SK-N-SH treated with all-trans-retinoic acid at 6 μM for 48 hours (cell line): ENCODE measurements around the gene RNF157.

Experiments used
- ATAC-seq: fragments of 200-7000 bp; cut with Tn5 transposase; 3 replicates; pipeline ENCODE4 v1.9.1; 2020; ENCODE audit warnings: mild to moderate bottlenecking, moderate library complexity
- ARNTL ChIP-seq: fragments of 450-650 bp; formaldehyde crosslinking; IDR thresholded peaks from 2 replicates; pipeline ENCODE4 v1.5.0; 2020; ENCODE audit warnings: low read depth, mild to moderate bottlenecking, moderate library complexity, borderline replicate concordance
- BACH2 ChIP-seq: fragments of 250-450 bp; sonication (Bioruptor Pico); IDR thresholded peaks from 2 replicates; pipeline ENCODE4 v1.9.0; 2021; ENCODE audit warnings: mild to moderate bottlenecking, borderline replicate concordance
- CREB5 ChIP-seq: fragments of 250-450 bp; sonication (Bioruptor Pico); IDR thresholded peaks from 2 replicates; pipeline ENCODE4 v1.5.1; 2020; ENCODE audit warnings: low read depth, mild to moderate bottlenecking, moderate library complexity
- CSDC2 ChIP-seq: fragments of 250-450 bp; sonication (Bioruptor Pico); IDR thresholded peaks from 2 replicates; pipeline ENCODE4 v1.5.0; 2020; ENCODE audit warnings: mild to moderate bottlenecking, moderate library complexity
- CSRNP3 ChIP-seq: fragments of 250-450 bp; sonication (Bioruptor Pico); IDR thresholded peaks from 2 replicates; pipeline ENCODE4 v1.5.1; 2021; ENCODE audit warnings: mild to moderate bottlenecking, moderate library complexity
- ESRRG ChIP-seq: fragments of 250-450 bp; sonication (Bioruptor Pico); IDR thresholded peaks from 2 replicates; pipeline ENCODE4 v1.6.1; 2021; ENCODE audit warnings: mild to moderate bottlenecking
- GLIS3 ChIP-seq: fragments of 250-450 bp; sonication (Bioruptor Pico); IDR thresholded peaks from 2 replicates; pipeline ENCODE4 v1.5.0; 2020; ENCODE audit warnings: mild to moderate bottlenecking, moderate library complexity
- ISL1 ChIP-seq: fragments of 250-450 bp; sonication (Bioruptor Pico); IDR thresholded peaks from 2 replicates; pipeline ENCODE4 v2.1.2; 2022; ENCODE audit warnings: mild to moderate bottlenecking, moderate library complexity
- PATZ1 ChIP-seq: fragments of 250-450 bp; sonication (Bioruptor Pico); IDR thresholded peaks from 2 replicates; pipeline ENCODE4 v1.8.0; 2020; ENCODE audit warnings: mild to moderate bottlenecking, moderate library complexity, borderline replicate concordance
- POU6F1 ChIP-seq: fragments of 250-450 bp; sonication (Bioruptor Pico); IDR thresholded peaks from 2 replicates; pipeline ENCODE4 v1.8.0; 2021; ENCODE audit warnings: low read depth, mild to moderate bottlenecking, moderate library complexity, borderline replicate concordance
- PPARA ChIP-seq: fragments of 250-450 bp; sonication (Bioruptor Pico); IDR thresholded peaks from 2 replicates; pipeline ENCODE4 v1.5.0; 2020; ENCODE audit warnings: mild to moderate bottlenecking, borderline replicate concordance
- SNAI2 ChIP-seq: fragments of 250-450 bp; sonication (Bioruptor Pico); IDR thresholded peaks from 2 replicates; pipeline ENCODE4 v1.5.0; 2020; ENCODE audit warnings: mild to moderate bottlenecking, moderate library complexity
- TCF4 ChIP-seq: fragments of 250-450 bp; sonication (Bioruptor Pico); IDR thresholded peaks from 2 replicates; pipeline ENCODE4 v1.8.0; 2021; ENCODE audit warnings: mild to moderate bottlenecking, moderate library complexity, borderline replicate concordance
- TOX ChIP-seq: fragments of 250-450 bp; sonication (Bioruptor Pico); IDR thresholded peaks from 2 replicates; pipeline ENCODE4 v1.8.0; 2021; ENCODE audit warnings: mild to moderate bottlenecking, moderate library complexity, borderline replicate concordance
- TSHZ2 ChIP-seq: fragments of 250-450 bp; sonication (Bioruptor Pico); IDR thresholded peaks from 2 replicates; pipeline ENCODE4 v1.5.0; 2020; ENCODE audit warnings: mild to moderate bottlenecking, moderate library complexity
- ZFP3 ChIP-seq: fragments of 250-450 bp; sonication (Bioruptor Pico); IDR thresholded peaks from 2 replicates; pipeline ENCODE4 v1.5.0; 2020; ENCODE audit warnings: mild to moderate bottlenecking, moderate library complexity
- ZFP30 ChIP-seq: fragments of 450-650 bp; formaldehyde crosslinking; IDR thresholded peaks from 2 replicates; pipeline ENCODE4 v1.5.0; 2022; ENCODE audit warnings: mild to moderate bottlenecking, moderate library complexity
- ZNF565 ChIP-seq: fragments of 450-650 bp; formaldehyde crosslinking; conservative IDR thresholded peaks from 2 replicates; pipeline ENCODE4 v1.5.0; 2020; ENCODE audit warnings: low read depth, mild to moderate bottlenecking, moderate library complexity
- ZNF70 ChIP-seq: fragments of 450-650 bp; formaldehyde crosslinking; IDR thresholded peaks from 2 replicates; pipeline ENCODE4 v1.5.0; 2020; ENCODE audit warnings: mild to moderate bottlenecking, moderate library complexity
- ZNF8 ChIP-seq: fragments of 450-650 bp; formaldehyde crosslinking; IDR thresholded peaks from 2 replicates; pipeline ENCODE4 v1.5.0; 2020; ENCODE audit warnings: mild to moderate bottlenecking, moderate library complexity

The RNF157 gene

GRCh38 chr17:76159157-76159556 lies 81.1 kb downstream of the RNF157 start:
- ATAC-seq = no peak
- TF ChIP-seq BACH2 (CRISPR knock-in tag) = no peak
- no peak for TF ChIP-seq TOX (CRISPR knock-in tag)
- no peak for TF ChIP-seq CSDC2 (CRISPR knock-in tag)
- no peak for TF ChIP-seq CREB5 (CRISPR knock-in tag)
- TF ChIP-seq ESRRG (CRISPR knock-in tag) = no peak
- TF ChIP-seq SNAI2 (CRISPR knock-in tag) = no peak
- TF ChIP-seq ISL1 (CRISPR knock-in tag) = no peak
- no peak for TF ChIP-seq ZNF70 (CRISPR knock-in tag)

- ATAC-seq = no peak
- TF ChIP-seq ZNF8 = no peak
- no peak for TF ChIP-seq TCF4 (CRISPR knock-in tag)
- no peak for TF ChIP-seq ARNTL (CRISPR knock-in tag)
- TF ChIP-seq PPARA = no peak
- TF ChIP-seq GLIS3 = no peak
- TF ChIP-seq ZFP30 (CRISPR knock-in tag) = no peak
- TF ChIP-seq TSHZ2 (CRISPR knock-in tag) = no peak
- no peak for TF ChIP-seq CREB5 (CRISPR knock-in tag)
- no peak for TF ChIP-seq CSRNP3 (CRISPR knock-in tag)
- TF ChIP-seq ZFP3 = no peak
- no peak for TF ChIP-seq ZNF565 (CRISPR knock-in tag)
- TF ChIP-seq ISL1 (CRISPR knock-in tag) = no peak
- TF ChIP-seq TOX (CRISPR knock-in tag) = no peak
- TF ChIP-seq, all 23 proteins: peak for 0
These were observed 82.5 kb downstream of the RNF157 start for GRCh38 chr17:76157759-76158158.

- ATAC-seq = no peak
- TF ChIP-seq CREB5 (CRISPR knock-in tag) (no peak), ESRRG (CRISPR knock-in tag) (no peak), CSRNP3 (CRISPR knock-in tag) (no peak), PATZ1 (CRISPR knock-in tag) (no peak), TCF4 (CRISPR knock-in tag) (no peak), TOX (CRISPR knock-in tag) (no peak), POU6F1 (CRISPR knock-in tag) (no peak), ZNF565 (CRISPR knock-in tag) (no peak), CSDC2 (CRISPR knock-in tag) (no peak), TSHZ2 (CRISPR knock-in tag) (no peak), ZFP3 (no peak), ARNTL (CRISPR knock-in tag) (no peak)
These were observed 83.7 kb downstream of the RNF157 start for GRCh38 chr17:76156662-76156991.
